Measurements from ENCODE around the gene GAS5. TPM values are rescaled to one million over a fixed set of nuclear protein-coding genes. Genes with fewer than 3 reads are reported as not detected.

Gene GAS5
- total and polyA plus RNA-seq, 10 of the 15 experiments (the other 5 are each of a cell fraction or from before 2014, with no cell fraction given) = 289 to 1,137 (median 699) TPM

GRCh38 chr1:173914366-173914871 lies 46.6 kb upstream of the GAS5 start:
- H3K36me3 ChIP-seq (ENCODE audit: control insufficient read depth in 2 of 2, insufficient read depth in 2 of 2, low read length in 1 of 2) = no peaks in the 10 kb centered on the region
- ChIA-PET CTCF (interaction anchor here (0.6 to 2.4 kb wide), 7 partner anchors 10 to 1098 kb away, joined by 3 to 5 read pairs (median 4); no protein-coding TSS in a partner anchor), RAD21 (ENCODE audit: unreplicated experiment) (no interaction called here), POLR2A (no interaction called here), SMC1A (ENCODE audit: uncharacterized antibody, unreplicated experiment) (no interaction called here)
- H3K4me3 ChIP-seq = no peak overlapping the region
- no peak overlapping the region for H2AFZ ChIP-seq (ENCODE audit: control insufficient read depth, low read depth, low read length)
- DNase-seq (ENCODE audit: low read depth, low spot score) = no peak
- H3K4me1 ChIP-seq (ENCODE audit: control insufficient read depth, insufficient read depth, low read length) = no peaks in the 10 kb centered on the region
- peak; percentile 92 for ATAC-seq
- H3K4me2 ChIP-seq (ENCODE audit: control insufficient read depth, insufficient read depth) = no peak overlapping the region
- BruUV-seq (replicated peaks) = no TSS peak
- 60% methylated on average over 13 of the region's 13 CpGs for WGBS (ENCODE audit: insufficient coverage, insufficient replicate concordance, low lambda C conversion rate, missing lambda C conversion rate)
- in situ Hi-C loops (cut with MboI) (no loop called here), intact Hi-C loops (cut with micrococcal nuclease; ENCODE audit: unreplicated experiment) (no loop called here)
- no peaks in the 10 kb centered on the region for H3K9me3 ChIP-seq (replicated peaks; ENCODE audit: control insufficient read depth, insufficient read depth, low read length)
- peaks cover 0 to 1% of the 10 kb centered on the region in 2 experiments; a peak in 1 of 4 replicates for H3K27me3 ChIP-seq (replicated peaks in 1 of 2; ENCODE audit: control insufficient read depth in 2 of 2, insufficient read depth in 2 of 2, low read length in 1 of 2)
- no peaks in the 10 kb centered on the region for H4K20me1 ChIP-seq (ENCODE audit: control insufficient read depth, insufficient read depth)
- no peaks in the 10 kb centered on the region for H3K79me2 ChIP-seq (ENCODE audit: control insufficient read depth, insufficient read depth, low read length)
- no peak overlapping the region for H3K9ac ChIP-seq (ENCODE audit: control insufficient read depth, insufficient read depth, low read length)
- FAIRE-seq = no peak
- TF ChIP-seq SUZ12 (IDR thresholded peaks at IDR 0.05; ENCODE audit: unreplicated experiment) (no peak), ZNF384 (IDR thresholded peaks at IDR 0.05; ENCODE audit: borderline replicate concordance, low read depth, low read length) (no peak), STAT3 (IDR thresholded peaks at IDR 0.05; ENCODE audit: low read depth, low read length) (no peak), SREBF2 (IDR thresholded peaks at IDR 0.05; ENCODE audit: low read length) (no peak), ASH2L (IDR thresholded peaks at IDR 0.05; ENCODE audit: borderline replicate concordance, low read depth) (no peak), IKZF1 (conservative IDR thresholded peaks at IDR 0.05) (no peak), ATF3 (IDR thresholded peaks at IDR 0.05; ENCODE audit: borderline replicate concordance, extremely low read depth, low read depth, low read length) (no peak), RAD21 (IDR thresholded peaks at IDR 0.05; ENCODE audit: insufficient read depth, low read depth, low read length) (peak; percentile 55; the same call in 1 of the 2 replicates), KDM1A (IDR thresholded peaks at IDR 0.05; ENCODE audit: borderline replicate concordance) (no peak)
- TF ChIP-seq, protein P1, sequence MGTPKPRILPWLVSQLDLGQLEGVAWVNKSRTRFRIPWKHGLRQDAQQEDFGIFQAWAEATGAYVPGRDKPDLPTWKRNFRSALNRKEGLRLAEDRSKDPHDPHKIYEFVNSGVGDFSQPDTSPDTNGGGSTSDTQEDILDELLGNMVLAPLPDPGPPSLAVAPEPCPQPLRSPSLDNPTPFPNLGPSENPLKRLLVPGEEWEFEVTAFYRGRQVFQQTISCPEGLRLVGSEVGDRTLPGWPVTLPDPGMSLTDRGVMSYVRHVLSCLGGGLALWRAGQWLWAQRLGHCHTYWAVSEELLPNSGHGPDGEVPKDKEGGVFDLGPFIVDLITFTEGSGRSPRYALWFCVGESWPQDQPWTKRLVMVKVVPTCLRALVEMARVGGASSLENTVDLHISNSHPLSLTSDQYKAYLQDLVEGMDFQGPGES (IDR thresholded peaks at IDR 0.05) = no peak
- TF ChIP-seq, protein P2, sequence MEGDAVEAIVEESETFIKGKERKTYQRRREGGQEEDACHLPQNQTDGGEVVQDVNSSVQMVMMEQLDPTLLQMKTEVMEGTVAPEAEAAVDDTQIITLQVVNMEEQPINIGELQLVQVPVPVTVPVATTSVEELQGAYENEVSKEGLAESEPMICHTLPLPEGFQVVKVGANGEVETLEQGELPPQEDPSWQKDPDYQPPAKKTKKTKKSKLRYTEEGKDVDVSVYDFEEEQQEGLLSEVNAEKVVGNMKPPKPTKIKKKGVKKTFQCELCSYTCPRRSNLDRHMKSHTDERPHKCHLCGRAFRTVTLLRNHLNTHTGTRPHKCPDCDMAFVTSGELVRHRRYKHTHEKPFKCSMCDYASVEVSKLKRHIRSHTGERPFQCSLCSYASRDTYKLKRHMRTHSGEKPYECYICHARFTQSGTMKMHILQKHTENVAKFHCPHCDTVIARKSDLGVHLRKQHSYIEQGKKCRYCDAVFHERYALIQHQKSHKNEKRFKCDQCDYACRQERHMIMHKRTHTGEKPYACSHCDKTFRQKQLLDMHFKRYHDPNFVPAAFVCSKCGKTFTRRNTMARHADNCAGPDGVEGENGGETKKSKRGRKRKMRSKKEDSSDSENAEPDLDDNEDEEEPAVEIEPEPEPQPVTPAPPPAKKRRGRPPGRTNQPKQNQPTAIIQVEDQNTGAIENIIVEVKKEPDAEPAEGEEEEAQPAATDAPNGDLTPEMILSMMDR (IDR thresholded peaks at IDR 0.05 in 2 of 3, conservative IDR thresholded peaks at IDR 0.05 in 1 of 3; ENCODE audit: control insufficient read depth in 2 of 3, extremely low read depth in 1 of 3, insufficient read depth in 1 of 3, low read depth in 3 of 3, low read length in 3 of 3) = peak; percentile 54 to 84 (median 75)
- TF ChIP-seq, protein P3, sequence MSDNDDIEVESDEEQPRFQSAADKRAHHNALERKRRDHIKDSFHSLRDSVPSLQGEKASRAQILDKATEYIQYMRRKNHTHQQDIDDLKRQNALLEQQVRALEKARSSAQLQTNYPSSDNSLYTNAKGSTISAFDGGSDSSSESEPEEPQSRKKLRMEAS (IDR thresholded peaks at IDR 0.05; ENCODE audit: low read depth, low read length) = no peak
- no peak overlapping the region for H3K27ac ChIP-seq (ENCODE audit: control insufficient read depth, insufficient read depth)

Data from GM12878 (cell line).